Measurements from ENCODE around the gene ZNF705A.
"Not testable (repeated sequence)": the region's sequence is repeated elsewhere in the genome, so short reads cannot be mapped to it uniquely, and the experiment has no call there.

Gene ZNF705A

DNA sequence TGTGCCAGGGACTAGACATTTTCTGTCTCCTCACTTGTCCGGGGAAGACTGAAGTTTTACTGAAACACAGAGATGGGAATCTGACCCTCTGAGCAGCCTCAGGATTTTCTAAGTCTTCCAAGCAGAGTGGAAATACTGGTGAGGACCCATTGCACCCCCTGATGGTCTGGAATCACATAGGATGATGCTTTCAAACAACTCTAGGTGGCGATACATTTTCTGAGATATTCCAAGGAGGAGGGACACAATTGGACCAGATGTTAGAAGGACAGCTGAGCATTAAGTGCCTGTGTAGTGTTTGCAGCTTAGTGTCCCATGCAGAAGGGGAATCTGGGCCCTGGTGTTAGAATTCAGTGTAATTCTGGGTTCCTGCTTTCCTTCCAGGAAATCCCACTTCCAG is 31.3 kb downstream of the ZNF705A start:
- FAIRE-seq: not testable (repeated sequence)

DNA sequence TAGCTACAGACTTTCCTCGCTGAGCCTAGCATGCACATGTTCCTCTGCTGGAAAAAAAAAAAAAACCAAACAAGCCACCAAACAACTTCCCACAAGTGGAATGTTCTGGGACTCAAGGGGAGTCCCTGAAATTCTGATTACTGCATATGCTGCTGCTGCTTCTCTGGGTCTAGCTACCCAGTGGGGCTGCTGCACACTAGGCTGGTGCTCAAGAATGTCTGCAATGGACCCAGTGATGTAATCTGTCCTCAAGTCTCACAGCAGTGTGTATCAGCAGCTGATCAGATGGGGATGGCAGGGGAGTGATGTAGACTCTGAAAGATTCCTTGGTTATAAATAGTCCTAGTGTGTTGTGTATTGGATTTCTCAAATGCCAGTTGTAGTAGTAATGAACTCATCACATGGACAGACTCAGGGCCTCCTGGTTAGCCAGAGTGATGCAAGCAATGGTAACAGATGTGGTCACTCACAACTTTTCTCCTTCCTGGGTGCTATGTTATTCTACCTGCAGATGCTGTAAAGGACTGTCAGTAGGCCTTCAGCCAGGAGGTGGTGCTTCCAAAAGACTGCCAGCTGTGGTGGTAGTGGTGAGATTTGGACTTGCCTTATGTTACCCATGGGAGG is 41.0 kb downstream of the ZNF705A start:
- not testable (repeated sequence) for FAIRE-seq

DNA sequence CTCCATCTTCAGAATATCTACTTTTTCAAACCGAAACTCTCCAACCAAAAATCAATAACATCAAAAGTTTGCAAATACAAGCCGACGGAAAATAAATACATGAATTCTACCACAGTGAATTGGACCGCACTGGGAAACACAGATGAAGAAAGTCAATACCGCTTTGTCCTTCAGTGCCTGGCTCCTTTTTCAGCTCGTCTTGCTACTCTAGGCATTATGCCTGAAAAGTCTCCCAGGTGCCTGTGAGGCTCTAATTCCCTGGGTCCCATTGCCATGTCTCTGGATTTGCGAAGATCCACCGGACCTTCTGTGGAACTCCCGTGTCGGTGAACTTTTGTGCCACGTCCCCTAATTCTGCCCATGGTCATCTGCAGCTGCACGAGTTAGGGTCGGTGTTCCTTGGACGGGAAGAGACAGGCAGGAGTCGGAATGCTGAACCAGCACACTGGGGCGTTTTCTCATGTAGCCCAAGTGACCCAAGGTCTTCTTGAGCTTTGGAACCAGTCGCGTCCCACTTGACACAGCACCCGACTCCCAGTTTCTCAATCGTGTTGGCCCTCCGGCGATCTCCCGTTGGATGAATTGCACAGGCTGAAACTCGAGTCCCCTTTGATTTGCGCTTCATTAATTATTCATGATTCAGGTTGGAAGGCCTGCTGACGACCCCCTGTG is 62.0 kb downstream of the ZNF705A start:
- not testable (repeated sequence) for FAIRE-seq

DNA sequence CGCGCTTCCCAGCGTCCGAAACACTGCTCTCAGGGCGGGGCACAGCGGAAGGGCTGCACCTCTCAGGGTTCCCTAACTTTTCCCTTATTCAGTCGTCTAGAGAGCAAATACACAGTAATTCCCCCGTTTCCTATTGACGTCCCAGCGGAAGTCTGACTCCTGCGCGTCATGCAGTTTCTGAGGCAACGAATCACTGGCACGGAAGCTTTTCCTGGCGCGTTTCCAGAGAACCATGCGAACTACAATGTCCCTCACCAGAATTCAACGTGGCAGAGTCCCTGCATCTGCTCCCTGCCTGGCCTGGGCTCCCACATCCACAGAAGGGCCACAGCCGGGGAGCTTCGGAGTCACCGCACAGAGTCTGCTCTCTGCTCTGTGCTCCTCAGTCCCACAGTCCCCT is 64.6 kb downstream of the ZNF705A start:
- FAIRE-seq: not testable (repeated sequence)

DNA sequence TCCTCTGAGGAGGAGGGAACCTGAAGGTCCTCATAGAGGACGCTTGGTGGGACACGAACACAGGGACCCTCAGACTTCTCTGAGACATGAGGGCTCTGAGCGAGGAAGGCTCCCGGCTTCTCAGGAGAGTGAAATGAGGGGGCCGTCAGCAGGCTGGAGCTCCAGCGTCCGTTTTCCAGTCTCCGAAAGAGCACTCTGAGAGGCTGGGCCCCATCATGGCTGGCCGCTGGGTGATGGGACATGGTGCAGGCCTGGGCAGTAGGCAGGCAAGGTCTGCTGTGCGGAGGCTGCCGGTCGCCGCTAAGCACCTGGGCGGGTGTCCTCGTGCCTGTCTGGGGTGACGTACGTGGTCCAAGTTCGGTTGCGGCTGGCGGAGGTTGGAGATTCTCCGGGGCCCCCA is 65.0 kb downstream of the ZNF705A start:
- not testable (repeated sequence) for FAIRE-seq

DNA sequence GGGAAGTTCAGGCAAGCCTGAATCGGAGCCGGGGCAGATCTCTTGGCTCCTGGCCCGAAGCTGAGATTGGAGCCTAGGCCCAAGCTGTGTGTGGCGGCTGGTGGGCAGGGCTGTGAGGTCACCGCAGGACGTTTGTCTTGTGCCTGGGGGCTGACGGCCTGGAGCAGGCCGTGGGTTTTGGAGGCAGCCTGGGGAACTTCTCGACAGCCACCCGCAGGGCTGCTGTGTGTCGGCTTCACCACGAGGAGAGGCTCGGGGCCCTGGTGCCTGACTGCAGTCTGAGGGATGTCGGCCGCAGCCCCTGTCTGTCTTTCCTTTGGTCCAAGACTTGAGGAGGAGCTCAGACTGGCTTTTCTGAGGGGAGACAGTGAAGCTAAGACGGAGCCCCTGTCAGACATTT is 65.5 kb downstream of the ZNF705A start:
- not testable (repeated sequence) for FAIRE-seq

DNA sequence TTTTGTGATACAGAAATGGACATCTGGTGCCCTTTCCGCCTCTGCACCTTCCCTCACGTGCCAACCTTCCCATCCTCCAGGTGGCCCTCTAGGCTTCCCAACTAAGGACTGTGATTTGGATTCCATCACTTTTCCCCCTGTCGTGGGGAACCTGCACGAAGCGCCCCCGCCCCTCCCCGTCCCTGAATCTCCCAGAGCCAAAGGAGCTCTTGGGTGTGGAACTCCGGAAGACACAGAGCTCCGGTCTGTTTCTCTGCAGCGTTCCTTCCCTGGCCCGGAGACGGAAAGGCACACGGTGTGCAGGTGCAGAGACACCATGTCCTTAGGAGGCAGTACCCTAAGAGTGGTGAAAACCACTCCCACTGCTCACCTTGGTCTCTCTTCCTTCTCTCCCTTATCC is 66.8 kb downstream of the ZNF705A start:
- not testable (repeated sequence) for FAIRE-seq

DNA sequence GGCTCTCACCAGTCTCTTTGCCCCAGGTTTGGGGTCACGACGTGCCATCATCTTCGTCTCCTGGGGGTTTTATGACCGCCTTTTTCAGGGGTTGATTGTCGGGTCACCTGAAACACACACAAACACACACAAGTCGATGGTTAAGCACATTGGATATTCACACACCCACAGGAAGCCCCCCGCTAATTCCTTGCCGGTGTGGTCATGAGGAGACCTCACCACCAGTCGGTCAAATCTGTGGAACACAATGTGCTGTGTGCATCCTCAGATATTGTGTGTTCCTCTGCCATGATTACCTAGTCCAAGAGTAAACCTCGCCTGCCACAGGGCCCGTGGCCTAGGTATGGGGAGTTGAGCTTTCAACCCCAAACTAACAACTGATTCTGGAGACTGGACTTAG is 68.0 kb downstream of the ZNF705A start:
- not testable (repeated sequence) for FAIRE-seq

DNA sequence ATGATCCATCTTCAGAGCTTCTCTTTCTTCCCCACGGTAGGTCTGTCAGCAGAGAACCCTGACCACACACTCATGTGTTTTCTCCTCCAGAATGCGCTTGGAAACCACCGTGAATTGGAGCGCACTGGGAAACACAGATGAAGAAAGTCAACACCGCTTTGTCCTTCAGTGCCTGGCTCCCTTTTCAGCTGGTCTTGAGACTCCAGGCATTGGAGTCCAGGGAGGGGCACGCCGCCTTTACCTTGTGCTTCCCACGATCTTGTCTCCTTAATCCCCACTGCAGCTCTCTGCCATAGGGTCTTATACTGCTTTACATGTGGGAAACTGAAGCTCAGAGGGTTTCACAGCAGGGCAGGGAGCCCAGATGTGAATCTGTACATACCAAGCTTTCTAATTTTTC is 69.5 kb downstream of the ZNF705A start:
- FAIRE-seq: no peak

DNA sequence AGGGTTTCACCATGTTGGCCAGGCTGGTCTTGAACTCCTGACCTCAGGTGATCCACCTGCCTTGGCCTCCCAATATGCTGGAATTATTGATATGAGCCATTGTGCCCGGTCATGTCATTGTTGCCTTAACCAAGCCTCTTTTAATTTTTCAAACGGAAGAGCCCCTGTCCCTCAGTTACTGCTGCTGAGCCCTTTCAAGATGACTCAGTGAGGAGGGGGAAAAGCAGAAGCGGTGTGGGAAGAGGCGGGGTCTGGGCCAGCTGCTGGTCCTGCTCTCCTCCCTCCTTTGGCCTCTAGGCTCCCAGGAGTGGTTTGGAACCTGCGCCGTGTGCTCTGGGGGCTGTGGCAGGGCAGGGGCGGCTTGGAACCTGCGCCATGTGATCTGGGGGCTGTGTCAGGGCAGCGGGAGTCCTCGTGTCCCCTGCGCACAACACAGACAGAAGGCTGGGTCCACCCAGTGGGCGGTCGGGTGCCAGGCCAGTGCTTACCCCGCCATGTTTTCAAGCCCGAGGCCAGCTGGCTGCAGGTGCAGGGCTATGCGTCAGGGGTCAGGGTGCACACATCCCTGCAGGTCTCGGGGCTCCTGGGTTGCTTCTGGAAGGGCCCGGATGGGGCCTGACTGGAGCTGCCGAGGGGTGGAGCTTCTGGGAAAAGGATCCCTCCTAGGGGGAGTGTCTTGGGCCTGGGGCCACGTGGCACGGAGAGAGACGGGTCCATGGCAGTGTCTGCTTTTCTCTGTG is 70.3 kb downstream of the ZNF705A start, which contains the start of gene FAM90A1:
FAM90A1 (minus strand) TSS at position 627 of the 740 bp plus-strand sequence. CDS start 2,786 bp downstream, outside the sequence.
- not testable (repeated sequence) for FAIRE-seq

DNA sequence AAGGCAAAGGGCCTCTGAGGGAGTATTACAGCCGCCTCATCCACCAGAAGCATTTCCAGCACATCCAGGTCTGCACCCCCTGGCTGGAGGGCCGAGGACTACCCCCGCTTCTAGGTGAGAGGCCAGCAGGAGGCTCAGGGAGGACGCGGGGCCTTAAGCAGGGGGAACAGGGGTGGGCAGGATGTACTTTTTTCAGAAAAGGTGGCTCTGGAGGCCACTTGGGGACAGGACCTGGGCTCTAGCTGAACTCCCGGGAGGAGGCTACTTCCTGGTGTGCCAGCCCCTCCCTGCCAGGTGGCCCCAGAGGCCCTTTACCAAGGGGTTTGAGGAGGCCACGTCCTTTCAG is 70.9 kb downstream of the ZNF705A start:
- not testable (repeated sequence) for FAIRE-seq

DNA sequence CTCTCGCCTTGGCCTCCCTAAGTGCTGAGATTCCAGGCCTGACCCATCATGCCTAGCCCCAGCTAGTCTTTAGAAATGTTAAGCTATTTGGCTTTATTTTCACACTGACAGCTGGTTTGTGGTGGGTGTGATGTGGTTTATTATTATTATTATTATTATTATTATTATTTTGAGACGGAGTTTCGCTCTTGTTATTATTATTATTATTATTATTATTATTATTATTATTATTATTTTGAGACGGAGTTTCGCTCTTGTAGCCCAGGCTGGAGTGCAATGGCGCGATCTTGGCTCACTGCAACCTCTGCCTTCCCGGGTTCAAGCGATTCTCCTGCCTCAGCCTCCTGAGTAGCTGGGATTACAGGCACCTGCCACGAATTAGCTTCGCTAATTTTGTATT is 71.8 kb downstream of the ZNF705A start:
- FAIRE-seq: not testable (repeated sequence)

DNA sequence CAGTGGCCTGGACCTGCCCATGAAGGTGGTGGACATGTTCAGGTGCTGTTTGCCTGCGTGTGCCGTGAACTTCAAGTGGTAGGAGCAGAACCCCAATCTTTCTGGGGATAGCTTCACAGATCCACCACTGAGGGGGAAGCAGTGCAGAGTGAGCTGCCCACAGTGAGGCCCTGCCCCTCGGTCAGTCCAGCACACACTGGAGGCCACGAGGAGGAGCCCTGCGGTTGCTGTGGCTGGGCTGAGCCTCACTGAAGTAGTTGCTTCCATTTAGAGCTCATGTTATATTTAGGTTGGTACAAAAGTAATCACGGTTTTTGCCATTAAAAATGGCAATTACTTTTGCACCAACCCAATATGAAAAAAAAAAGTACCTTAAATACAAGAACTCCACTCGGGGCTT is 72.7 kb downstream of the ZNF705A start:
- FAIRE-seq: not testable (repeated sequence)

All from G401.6 (cell line).